ENCODE data around the gene LRRC4C.

Gene LRRC4C

GRCh38 chr11:40432358-40432757 is 1027.1 kb downstream of the LRRC4C start:
- no peak for FAIRE-seq

- FAIRE-seq = no peak
These were observed 1034.3 kb downstream of the LRRC4C start for GRCh38 chr11:40425168-40425567.

- FAIRE-seq = no peak
These were observed 1038.1 kb downstream of the LRRC4C start for GRCh38 chr11:40421208-40421981.

- no peak for FAIRE-seq
These were observed 1041.8 kb downstream of the LRRC4C start for GRCh38 chr11:40417627-40418026.

GRCh38 chr11:40407355-40407754 is 1052.1 kb downstream of the LRRC4C start:
- FAIRE-seq = no peak

GRCh38 chr11:40405614-40406013 is 1053.8 kb downstream of the LRRC4C start:
- no peak for FAIRE-seq

GRCh38 chr11:40403321-40403720 is 1056.1 kb downstream of the LRRC4C start:
- no peak for FAIRE-seq

GRCh38 chr11:40401132-40401853 is 1058.2 kb downstream of the LRRC4C start:
- no peak for FAIRE-seq

GRCh38 chr11:40397141-40397540 is 1062.3 kb downstream of the LRRC4C start:
- FAIRE-seq = no peak

- FAIRE-seq = no peak
These were observed 1065.9 kb downstream of the LRRC4C start for GRCh38 chr11:40393511-40393910.

- no peak for FAIRE-seq
These were observed 1067.8 kb downstream of the LRRC4C start for GRCh38 chr11:40391679-40392078.

- FAIRE-seq = no peak
These were observed 1071.2 kb downstream of the LRRC4C start for GRCh38 chr11:40388097-40388818.

- no peak for FAIRE-seq
These were observed 1072.0 kb downstream of the LRRC4C start for GRCh38 chr11:40387240-40387980.

GRCh38 chr11:40384991-40385390 is 1074.5 kb downstream of the LRRC4C start:
- no peak for FAIRE-seq

- no peak for FAIRE-seq
These were observed 1078.0 kb downstream of the LRRC4C start for GRCh38 chr11:40381481-40381880.

- no peak for FAIRE-seq
These were observed 1078.6 kb downstream of the LRRC4C start for GRCh38 chr11:40380835-40381234.

- FAIRE-seq = no peak
These were observed 1083.1 kb downstream of the LRRC4C start for GRCh38 chr11:40376331-40376730.

- FAIRE-seq = no peak
These were observed 1088.4 kb downstream of the LRRC4C start for GRCh38 chr11:40370821-40371616.

- FAIRE-seq = no peak
These were observed 1099.2 kb downstream of the LRRC4C start for GRCh38 chr11:40360206-40360798.

GRCh38 chr11:40354121-40354520 is 1105.3 kb downstream of the LRRC4C start:
- no peak for FAIRE-seq

GRCh38 chr11:40340911-40341310 is 1118.5 kb downstream of the LRRC4C start:
- FAIRE-seq = no peak

GRCh38 chr11:40338739-40339138 is 1120.7 kb downstream of the LRRC4C start:
- no peak for FAIRE-seq
